Memory B cell (primary cell): ENCODE data around the gene TEKT5.
"Not testable (repeated sequence)": the region's sequence is repeated elsewhere in the genome, so short reads cannot be mapped to it uniquely, and the experiment has no call there.

Experiments used
- ATAC-seq: fragments of 150-1000 bp; cut with Tn5 transposase; 2 replicates; pipeline ENCODE4 v1.10.0; 2021; ENCODE audit warnings: low read depth, mild to moderate bottlenecking, moderate library complexity
- DNase-seq, 2 donors: peaks; one replicate each; pipeline ENCODE4 v3.0.0; 2022; ENCODE audit warnings: low spot score in 2 of 2
- H3K27ac Mint-ChIP-seq: one replicate; pipeline ENCODE4 v1.8.0; 2022; ENCODE audit warnings: mild to moderate bottlenecking, moderate library complexity, mixed read lengths
- H3K27me3 Mint-ChIP-seq: one replicate; pipeline ENCODE4 v1.8.0; 2022; ENCODE audit warnings: mixed read lengths
- H3K36me3 Mint-ChIP-seq: one replicate; pipeline ENCODE4 v1.8.0; 2022; ENCODE audit warnings: mild to moderate bottlenecking, mixed read lengths
- H3K4me1 Mint-ChIP-seq: one replicate; pipeline ENCODE4 v1.8.0; 2022; ENCODE audit warnings: mixed read lengths
- H3K4me3 Mint-ChIP-seq: one replicate; pipeline ENCODE4 v1.8.0; 2022; ENCODE audit warnings: mild to moderate bottlenecking, moderate library complexity, mixed read lengths
- H3K9me3 Mint-ChIP-seq: one replicate; pipeline ENCODE4 v1.8.0; 2022; ENCODE audit warnings: mixed read lengths

Gene TEKT5

GRCh38 chr16:10660950-10661635 is 33.6 kb downstream of the TEKT5 start:
- H3K36me3 Mint-ChIP-seq = no peaks in the 10 kb centered on the region
- H3K4me3 Mint-ChIP-seq = no peak overlapping the region
- no peaks in the 10 kb centered on the region for H3K4me1 Mint-ChIP-seq
- H3K27me3 Mint-ChIP-seq = peaks cover 10% of the 10 kb centered on the region
- H3K9me3 Mint-ChIP-seq = no peaks in the 10 kb centered on the region
- H3K27ac Mint-ChIP-seq = no peak overlapping the region
- ATAC-seq (no peak), DNase-seq (no peak)

DNA sequence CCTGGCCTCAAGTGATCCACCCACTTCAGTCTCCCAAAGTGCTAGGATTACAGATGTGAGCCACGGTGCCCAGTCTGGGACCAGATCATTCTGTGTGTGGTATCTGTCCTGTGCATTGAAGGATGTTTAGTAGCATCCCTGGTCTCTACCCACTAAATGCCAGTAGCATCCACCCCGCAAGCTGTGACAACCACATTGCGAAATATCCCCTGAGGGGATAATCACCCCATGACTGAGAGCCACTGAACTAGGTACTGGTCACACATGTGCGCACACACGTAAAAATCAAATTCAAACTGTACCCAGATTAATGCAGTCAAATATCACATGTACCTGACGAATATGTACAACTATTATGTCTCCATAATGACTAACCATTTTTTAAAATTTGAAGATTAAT is 35.8 kb downstream of the TEKT5 start:
- no peak for DNase-seq
- H3K4me3 Mint-ChIP-seq = no peak overlapping the region

GRCh38 chr16:10657925-10658324 is 36.8 kb downstream of the TEKT5 start:
- Mint-ChIP-seq H3K27ac (no peak overlapping the region), H3K36me3 (no peaks in the 10 kb centered on the region), H3K27me3 (peaks cover 10% of the 10 kb centered on the region), H3K4me1 (no peaks in the 10 kb centered on the region), H3K4me3 (no peak overlapping the region), H3K9me3 (no peaks in the 10 kb centered on the region)
- no peak for DNase-seq
- no peak for ATAC-seq

More for the DNA sequence above, 35.8 kb downstream of the TEKT5 start:
- ATAC-seq = no peak
- Mint-ChIP-seq H3K4me1 (no peaks in the 10 kb centered on the region), H3K9me3 (no peaks in the 10 kb centered on the region), H3K27me3 (peaks cover 10% of the 10 kb centered on the region), H3K27ac (no peak overlapping the region), H3K36me3 (no peaks in the 10 kb centered on the region)

- Mint-ChIP-seq H3K4me3 (no peak overlapping the region), H3K27ac (no peak overlapping the region), H3K36me3 (no peaks in the 10 kb centered on the region), H3K9me3 (no peaks in the 10 kb centered on the region), H3K4me1 (no peaks in the 10 kb centered on the region), H3K27me3 (peaks cover 12% of the 10 kb centered on the region)
- ATAC-seq = no peak
- DNase-seq = no peak
Observed at GRCh38 chr16:10656618-10657017, 38.1 kb downstream of the TEKT5 start.

GRCh38 chr16:10655415-10655977 is 39.2 kb downstream of the TEKT5 start:
- H3K4me3 Mint-ChIP-seq = no peak overlapping the region
- H3K36me3 Mint-ChIP-seq = no peaks in the 10 kb centered on the region
- DNase-seq (no peak), ATAC-seq (no peak)
- no peaks in the 10 kb centered on the region for H3K9me3 Mint-ChIP-seq
- H3K27me3 Mint-ChIP-seq = peaks cover 11% of the 10 kb centered on the region
- H3K27ac Mint-ChIP-seq = no peak overlapping the region
- no peaks in the 10 kb centered on the region for H3K4me1 Mint-ChIP-seq

GRCh38 chr16:10654592-10655414 is 39.9 kb downstream of the TEKT5 start:
- no peak overlapping the region for H3K27ac Mint-ChIP-seq
- no peak for ATAC-seq
- no peaks in the 10 kb centered on the region for H3K9me3 Mint-ChIP-seq
- H3K36me3 Mint-ChIP-seq = no peaks in the 10 kb centered on the region
- no peak for DNase-seq
- H3K27me3 Mint-ChIP-seq = peaks cover 11% of the 10 kb centered on the region
- no peak overlapping the region for H3K4me3 Mint-ChIP-seq
- no peaks in the 10 kb centered on the region for H3K4me1 Mint-ChIP-seq

DNA sequence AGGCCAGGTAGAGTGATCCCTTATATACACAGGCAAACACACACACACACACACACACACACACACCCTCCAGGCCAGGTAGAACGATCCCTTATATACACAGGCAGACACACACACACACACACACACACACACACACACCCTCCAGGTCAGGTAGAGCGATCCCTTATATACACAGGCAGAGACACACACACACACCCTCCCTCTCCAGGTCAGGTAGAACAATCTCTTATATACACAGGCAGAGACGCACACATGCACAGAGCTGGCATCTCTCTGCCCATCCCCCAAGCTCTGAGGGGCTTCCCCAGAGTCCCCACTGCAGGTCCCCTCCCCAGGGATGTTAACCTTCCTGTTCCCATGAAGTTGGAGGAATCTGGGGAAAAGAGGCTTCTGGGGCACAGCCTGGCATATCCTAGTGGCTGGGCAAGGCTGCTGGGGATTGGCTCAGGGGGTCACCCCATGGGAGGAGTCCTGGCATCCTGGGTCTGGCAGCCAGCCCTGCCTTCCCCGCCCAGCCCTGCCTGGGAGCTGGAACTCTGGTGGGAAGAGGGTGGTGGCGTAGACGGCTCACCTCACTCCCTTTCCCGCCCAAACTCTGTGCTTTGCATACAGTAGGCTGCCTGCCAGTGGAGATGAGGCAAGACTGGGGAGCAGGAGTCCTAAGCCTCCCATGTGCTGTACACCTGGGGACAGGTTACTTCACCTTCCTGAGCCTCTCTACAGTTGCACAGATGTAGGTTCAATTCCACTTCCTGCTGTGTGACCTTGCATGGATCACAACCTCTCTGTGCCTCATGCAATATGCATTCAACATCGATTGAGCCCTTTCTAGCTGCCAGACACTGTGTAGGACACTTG is 41.8 kb downstream of the TEKT5 start:
- Mint-ChIP-seq H3K27me3 (peaks cover 6% of the 10 kb centered on the region), H3K36me3 (no peaks in the 10 kb centered on the region), H3K9me3 (no peaks in the 10 kb centered on the region), H3K27ac (no peak overlapping the region), H3K4me1 (peaks cover 4% of the 10 kb centered on the region), H3K4me3 (no peak overlapping the region)
- DNase-seq (no peak), ATAC-seq (no peak)

DNA sequence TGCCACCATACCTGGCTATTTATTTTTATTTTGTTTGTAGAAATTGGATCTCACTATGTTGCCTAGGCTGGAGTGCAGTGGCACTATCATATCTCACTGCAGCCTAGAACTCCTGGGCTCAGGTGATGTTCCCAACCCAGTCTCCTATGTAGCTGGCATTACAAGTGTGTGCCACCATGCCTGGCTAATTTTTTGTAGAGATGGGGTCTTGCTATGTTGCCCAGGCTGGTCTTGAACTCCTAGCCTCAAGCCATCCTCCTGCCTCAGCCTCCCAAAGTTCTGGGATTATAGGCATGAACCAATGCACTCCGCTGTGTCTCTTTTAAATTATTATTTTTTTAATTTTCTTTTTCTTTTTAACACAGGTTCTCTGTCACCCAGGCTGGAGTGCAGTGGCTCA is 45.6 kb downstream of the TEKT5 start:
- H3K4me3 Mint-ChIP-seq, ATAC-seq: not testable (repeated sequence)

GRCh38 chr16:10647721-10648296 is 46.9 kb downstream of the TEKT5 start:
- Mint-ChIP-seq H3K9me3 (no peaks in the 10 kb centered on the region), H3K4me1 (peaks cover 4% of the 10 kb centered on the region), H3K27ac (no peak overlapping the region), H3K36me3 (no peaks in the 10 kb centered on the region), H3K27me3 (peaks cover 5% of the 10 kb centered on the region), H3K4me3 (no peak overlapping the region)
- ATAC-seq (no peak), DNase-seq (no peak)

More for the DNA sequence above, 45.6 kb downstream of the TEKT5 start:
- not testable (repeated sequence) for H3K27ac Mint-ChIP-seq, DNase-seq, H3K9me3 Mint-ChIP-seq, H3K27me3 Mint-ChIP-seq, H3K4me1 Mint-ChIP-seq, H3K36me3 Mint-ChIP-seq

DNA sequence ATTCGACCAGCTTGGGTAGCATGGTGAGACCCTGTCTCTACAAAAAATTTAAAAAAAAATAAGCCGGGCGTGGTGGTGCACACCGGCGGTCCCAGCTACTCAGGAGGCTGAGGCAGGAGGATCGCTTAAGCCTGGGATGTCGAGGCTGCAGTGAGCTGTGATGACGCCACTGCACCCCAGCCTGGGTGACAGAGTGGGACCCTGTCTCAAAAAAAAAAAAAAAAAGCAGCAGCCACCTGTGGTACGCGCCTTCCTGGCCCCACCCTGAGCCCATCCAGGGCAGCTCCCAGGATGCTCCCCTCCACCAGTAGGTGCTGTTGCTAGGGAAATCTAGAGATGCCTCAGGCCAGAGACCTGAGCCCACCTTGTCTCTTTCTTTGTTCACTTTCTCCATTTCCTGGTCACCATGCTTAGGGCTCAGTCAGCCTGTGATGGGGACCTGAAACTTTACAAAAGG is 47.4 kb downstream of the TEKT5 start:
- ATAC-seq (no peak), DNase-seq (no peak)
- peaks cover 4% of the 10 kb centered on the region for H3K27me3 Mint-ChIP-seq
- H3K4me1 Mint-ChIP-seq = peaks cover 4% of the 10 kb centered on the region
- no peaks in the 10 kb centered on the region for H3K9me3 Mint-ChIP-seq
- H3K4me3 Mint-ChIP-seq = no peak overlapping the region
- H3K36me3 Mint-ChIP-seq = no peaks in the 10 kb centered on the region
- no peak overlapping the region for H3K27ac Mint-ChIP-seq

DNA sequence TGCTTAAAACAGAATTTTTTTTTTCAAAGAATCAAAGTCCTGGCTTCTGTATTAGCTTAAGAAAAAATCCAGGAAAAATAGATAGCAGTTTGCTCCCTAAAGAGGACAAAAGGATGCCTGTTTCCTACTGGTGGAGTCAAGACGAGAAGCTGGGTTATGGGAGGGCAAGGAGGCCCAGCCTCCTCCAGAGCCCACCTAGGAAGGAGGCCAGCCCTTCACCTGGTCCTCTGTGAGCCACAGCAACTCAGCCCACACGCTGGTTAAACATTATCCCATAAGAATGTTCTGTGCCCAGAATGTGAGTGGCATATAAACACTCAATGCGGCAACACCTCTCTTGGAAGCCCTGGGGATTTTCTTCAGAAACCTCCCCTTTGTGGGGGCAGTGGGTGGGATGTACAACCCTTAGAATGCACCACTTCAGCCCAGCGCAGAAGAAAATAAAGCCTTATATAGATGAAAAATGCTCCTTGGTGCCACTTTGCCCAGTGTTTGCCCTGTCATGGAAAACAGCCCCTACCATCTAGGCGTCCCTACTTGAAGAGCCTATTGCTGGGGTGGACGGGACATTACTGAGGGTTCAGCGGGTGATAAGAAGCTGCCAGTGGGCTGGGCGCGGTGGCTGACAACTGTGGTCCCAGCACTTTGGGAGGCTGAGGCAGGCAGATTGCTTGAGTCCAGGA is 48.0 kb downstream of the TEKT5 start:
- no peak for ATAC-seq
- no peak for DNase-seq
- Mint-ChIP-seq H3K9me3 (no peaks in the 10 kb centered on the region), H3K4me3 (no peak overlapping the region), H3K36me3 (no peaks in the 10 kb centered on the region), H3K27me3 (peaks cover 8% of the 10 kb centered on the region), H3K4me1 (peaks cover 4% of the 10 kb centered on the region), H3K27ac (no peak overlapping the region)

- no peaks in the 10 kb centered on the region for H3K9me3 Mint-ChIP-seq
- H3K4me1 Mint-ChIP-seq = peaks cover 4% of the 10 kb centered on the region
- no peak overlapping the region for H3K4me3 Mint-ChIP-seq
- H3K27me3 Mint-ChIP-seq = peaks cover 8% of the 10 kb centered on the region
- H3K27ac Mint-ChIP-seq = no peak overlapping the region
- ATAC-seq = no peak
- DNase-seq = no peak
- no peaks in the 10 kb centered on the region for H3K36me3 Mint-ChIP-seq
Observed at GRCh38 chr16:10646228-10646580, 48.5 kb downstream of the TEKT5 start.

DNA sequence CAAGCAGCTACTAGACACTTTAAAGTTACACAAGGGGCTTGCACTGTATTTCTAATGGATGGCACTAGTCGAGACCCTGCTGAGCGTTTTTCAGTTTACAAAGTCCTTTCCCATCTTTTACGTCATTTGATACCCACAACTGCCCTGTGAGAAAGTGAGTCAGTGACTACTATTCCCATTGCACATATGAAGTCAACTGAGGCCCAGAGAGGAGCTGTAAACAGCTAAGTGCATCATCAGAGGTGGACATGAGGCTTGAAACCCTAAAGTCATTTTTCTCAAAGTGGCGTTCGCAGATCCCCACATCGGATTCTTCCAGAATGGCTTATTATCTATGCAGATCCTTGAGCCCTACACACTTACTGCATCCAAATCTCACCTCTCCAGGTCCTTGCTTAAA is 50.6 kb downstream of the TEKT5 start:
- Mint-ChIP-seq H3K4me3 (no peak overlapping the region), H3K9me3 (no peaks in the 10 kb centered on the region), H3K27me3 (peaks cover 15% of the 10 kb centered on the region), H3K36me3 (no peaks in the 10 kb centered on the region), H3K4me1 (peaks cover 4% of the 10 kb centered on the region), H3K27ac (no peak overlapping the region)
- DNase-seq = no peak
- ATAC-seq = no peak
